ENCODE measurements around the gene CHTOP. TPM values are rescaled to one million over a fixed set of nuclear protein-coding genes. Genes with fewer than 3 reads are reported as not detected.

Gene CHTOP
- total and polyA plus RNA-seq, 2 of the 13 experiments (the other 11 are each of a cell fraction or from before 2014, with no cell fraction given), result 38.0 to 51.9 TPM

GRCh38 chr1:153658400-153659174 is 24.7 kb downstream of the CHTOP start, which contains the start of gene SNAPIN (continued):
- TF ChIP-seq PAXIP1 (CRISPR knock-in tag; conservative IDR thresholded peaks at IDR 0.05), result peak; percentile 56
- TF ChIP-seq TIGD3 (CRISPR knock-in tag; IDR thresholded peaks at IDR 0.05; ENCODE audit: borderline replicate concordance), result no peak
- no peak for TF ChIP-seq FOXJ3 (CRISPR knock-in tag; IDR thresholded peaks at IDR 0.05; ENCODE audit: borderline replicate concordance)
- TF ChIP-seq BRF2 (CRISPR knock-in tag; IDR thresholded peaks at IDR 0.05), result no peak
- TF ChIP-seq BRCA1 (CRISPR knock-in tag; IDR thresholded peaks at IDR 0.05), result no peak
- TF ChIP-seq ZNF687 (CRISPR knock-in tag; IDR thresholded peaks at IDR 0.05), result peak; percentile 88
- TF ChIP-seq KAT7 (CRISPR knock-in tag; IDR thresholded peaks at IDR 0.05; ENCODE audit: borderline replicate concordance), result no peak
- TF ChIP-seq RAD51 (IDR thresholded peaks at IDR 0.05; ENCODE audit: borderline replicate concordance), result no peak
- TF ChIP-seq ZNF574 (CRISPR knock-in tag; IDR thresholded peaks at IDR 0.05), result peak; percentile 79
- TF ChIP-seq NR3C1 (CRISPR knock-in tag; IDR thresholded peaks at IDR 0.05), result no peak
- no peak for TF ChIP-seq FOXM1 (CRISPR knock-in tag; IDR thresholded peaks at IDR 0.05)
- TF ChIP-seq CENPBD1 (CRISPR knock-in tag; IDR thresholded peaks at IDR 0.05; ENCODE audit: borderline replicate concordance, low read depth), result no peak
- TF ChIP-seq HOXA5 (CRISPR knock-in tag; IDR thresholded peaks at IDR 0.05), result 0 out of 2 replicates have a peak, but pooled peaks have one; percentile 44
- TF ChIP-seq ZFP41 (CRISPR knock-in tag; IDR thresholded peaks at IDR 0.05; ENCODE audit: borderline replicate concordance), result no peak

Data from HepG2 (cell line).